Measurements from ENCODE around the gene LMAN1L.
A peak's percentile ranks its signal among the peaks of the same experiment; 100 is the strongest.

The LMAN1L gene

DNA sequence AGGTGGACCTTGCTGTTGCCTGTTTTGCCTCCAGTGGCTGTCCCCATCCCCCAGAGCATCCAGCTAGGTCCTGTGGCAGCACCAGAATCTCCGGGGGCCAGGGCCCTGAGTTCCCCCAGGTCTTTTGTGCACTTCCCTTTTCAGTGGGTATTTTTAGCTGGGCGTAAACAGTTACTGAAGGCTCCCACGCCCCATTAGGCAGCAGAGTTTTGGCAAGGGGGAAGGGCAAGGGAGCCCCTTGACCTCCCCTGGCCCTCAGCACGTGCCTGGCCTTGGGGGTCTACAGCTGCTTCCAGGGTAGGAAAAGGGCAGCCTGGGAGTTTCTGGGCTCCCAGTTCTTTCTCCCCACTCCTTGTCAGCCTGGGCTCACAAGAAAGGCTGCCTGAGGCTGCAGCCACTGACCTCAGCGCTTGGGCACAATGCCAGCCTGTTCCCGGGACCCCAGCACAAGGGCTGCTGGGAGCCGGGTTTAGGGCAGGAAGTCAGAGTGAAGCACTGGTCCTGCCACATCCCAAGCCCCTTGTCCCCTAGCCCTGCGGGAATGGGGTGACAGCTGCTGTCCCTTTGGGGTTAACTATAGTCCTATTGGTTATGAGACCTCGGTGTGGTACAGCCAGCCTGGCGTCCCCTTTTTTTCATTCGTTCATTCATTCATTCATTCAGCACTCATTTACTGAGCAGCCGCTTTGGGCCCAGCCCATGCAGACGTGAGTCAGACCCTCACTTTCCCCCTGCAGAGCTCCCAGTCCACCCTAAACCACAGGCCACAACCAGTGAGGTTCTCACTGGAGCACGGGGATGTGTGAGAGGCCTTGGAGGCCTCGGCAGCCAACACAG, 22.3 kb upstream of the LMAN1L start:
- H3K4me3 ChIP-seq (ENCODE audit: low read length) = no peak overlapping the region
- TF ChIP-seq, protein P1, sequence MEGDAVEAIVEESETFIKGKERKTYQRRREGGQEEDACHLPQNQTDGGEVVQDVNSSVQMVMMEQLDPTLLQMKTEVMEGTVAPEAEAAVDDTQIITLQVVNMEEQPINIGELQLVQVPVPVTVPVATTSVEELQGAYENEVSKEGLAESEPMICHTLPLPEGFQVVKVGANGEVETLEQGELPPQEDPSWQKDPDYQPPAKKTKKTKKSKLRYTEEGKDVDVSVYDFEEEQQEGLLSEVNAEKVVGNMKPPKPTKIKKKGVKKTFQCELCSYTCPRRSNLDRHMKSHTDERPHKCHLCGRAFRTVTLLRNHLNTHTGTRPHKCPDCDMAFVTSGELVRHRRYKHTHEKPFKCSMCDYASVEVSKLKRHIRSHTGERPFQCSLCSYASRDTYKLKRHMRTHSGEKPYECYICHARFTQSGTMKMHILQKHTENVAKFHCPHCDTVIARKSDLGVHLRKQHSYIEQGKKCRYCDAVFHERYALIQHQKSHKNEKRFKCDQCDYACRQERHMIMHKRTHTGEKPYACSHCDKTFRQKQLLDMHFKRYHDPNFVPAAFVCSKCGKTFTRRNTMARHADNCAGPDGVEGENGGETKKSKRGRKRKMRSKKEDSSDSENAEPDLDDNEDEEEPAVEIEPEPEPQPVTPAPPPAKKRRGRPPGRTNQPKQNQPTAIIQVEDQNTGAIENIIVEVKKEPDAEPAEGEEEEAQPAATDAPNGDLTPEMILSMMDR (IDR thresholded peaks at IDR 0.05; ENCODE audit: insufficient read depth, low read depth, low read length, missing control alignments) = no peak
- DNase-seq (ENCODE audit: low read depth) = no peak

DNA sequence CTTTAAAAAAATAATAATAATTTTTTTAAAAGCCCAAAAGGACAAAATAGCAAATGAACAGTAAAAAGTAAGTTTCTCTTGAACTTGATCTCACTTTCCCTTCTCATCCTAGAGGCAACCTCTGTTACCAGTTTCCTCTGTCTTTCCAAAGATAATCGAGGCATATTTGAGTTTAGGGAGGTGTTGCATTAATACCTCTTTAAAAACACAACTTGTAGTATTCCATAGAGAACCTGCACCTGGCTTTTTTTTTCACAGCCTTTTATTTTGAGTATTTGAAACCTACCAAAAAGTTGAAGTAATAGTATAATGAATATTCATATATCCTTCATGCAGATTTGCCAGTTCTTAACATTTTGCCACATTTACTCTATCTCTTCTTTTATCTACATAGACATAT, 21.6 kb upstream of the LMAN1L start:
- DNase-seq (ENCODE audit: low read depth) = no peak
- H3K4me3 ChIP-seq (ENCODE audit: low read length) = no peak overlapping the region
- TF ChIP-seq, protein P1 (IDR thresholded peaks at IDR 0.05; ENCODE audit: insufficient read depth, low read depth, low read length, missing control alignments) = no peak

- no peak overlapping the region for H3K4me3 ChIP-seq (ENCODE audit: low read length)
- TF ChIP-seq, protein P1 (IDR thresholded peaks at IDR 0.05; ENCODE audit: insufficient read depth, low read depth, low read length, missing control alignments) = no peak
- no peak for DNase-seq (ENCODE audit: low read depth)
Measured at GRCh38 chr15:74791667-74792066, 21.0 kb upstream of the LMAN1L start.

- DNase-seq (ENCODE audit: low read depth) = no peak
- TF ChIP-seq, protein P1 (IDR thresholded peaks at IDR 0.05; ENCODE audit: insufficient read depth, low read depth, low read length, missing control alignments) = no peak
- no peak overlapping the region for H3K4me3 ChIP-seq (ENCODE audit: low read length)
Measured at GRCh38 chr15:74792227-74793016, 20.2 kb upstream of the LMAN1L start.

DNA sequence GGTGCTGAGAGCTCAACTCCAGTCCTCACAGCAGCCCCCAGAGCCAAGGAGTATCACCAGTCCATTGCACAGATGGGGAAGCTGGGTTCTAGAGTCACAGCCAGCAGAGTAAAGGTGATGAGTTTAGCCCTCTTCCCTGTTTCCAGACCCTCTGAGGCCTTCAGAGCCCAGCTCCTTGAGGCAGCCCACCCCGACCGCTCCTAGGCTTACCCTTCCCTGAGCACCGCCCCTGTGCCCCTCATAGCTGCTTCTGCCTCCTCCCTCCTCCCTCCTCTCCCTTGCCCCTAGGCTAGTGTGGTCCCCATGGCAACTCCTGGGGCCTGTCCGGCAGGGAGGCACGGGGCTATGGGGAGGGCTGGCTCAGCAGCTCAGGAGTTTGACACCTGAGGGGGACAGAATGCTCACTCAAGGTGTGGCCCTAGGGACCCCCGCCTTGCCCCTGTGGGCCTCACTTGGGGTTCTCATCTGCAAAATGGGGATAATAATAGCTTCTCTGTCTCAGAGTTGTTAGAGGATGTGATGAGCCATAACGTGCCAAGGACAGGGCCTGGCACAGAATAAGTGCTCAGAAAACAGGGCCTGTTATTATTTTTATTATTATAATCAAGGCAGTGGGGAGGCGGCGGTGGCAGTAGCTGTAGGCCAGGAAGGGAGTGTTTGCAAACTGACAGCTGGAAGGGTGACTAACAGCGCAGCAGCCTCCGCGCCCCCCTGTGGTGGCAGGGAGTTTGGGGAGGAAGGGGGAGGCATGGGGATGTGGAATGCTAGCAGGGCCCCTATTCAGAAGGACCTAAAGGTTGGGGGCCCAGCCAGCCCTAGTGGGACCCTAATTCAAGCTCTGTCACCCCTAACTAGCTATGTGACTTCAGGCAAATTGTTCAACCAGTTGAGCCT, 19.3 kb upstream of the LMAN1L start:
- TF ChIP-seq, protein P1 (IDR thresholded peaks at IDR 0.05; ENCODE audit: insufficient read depth, low read depth, low read length, missing control alignments) = peak; percentile 38
- DNase-seq (ENCODE audit: low read depth) = peak; percentile 62
- no peak overlapping the region for H3K4me3 ChIP-seq (ENCODE audit: low read length)

DNA sequence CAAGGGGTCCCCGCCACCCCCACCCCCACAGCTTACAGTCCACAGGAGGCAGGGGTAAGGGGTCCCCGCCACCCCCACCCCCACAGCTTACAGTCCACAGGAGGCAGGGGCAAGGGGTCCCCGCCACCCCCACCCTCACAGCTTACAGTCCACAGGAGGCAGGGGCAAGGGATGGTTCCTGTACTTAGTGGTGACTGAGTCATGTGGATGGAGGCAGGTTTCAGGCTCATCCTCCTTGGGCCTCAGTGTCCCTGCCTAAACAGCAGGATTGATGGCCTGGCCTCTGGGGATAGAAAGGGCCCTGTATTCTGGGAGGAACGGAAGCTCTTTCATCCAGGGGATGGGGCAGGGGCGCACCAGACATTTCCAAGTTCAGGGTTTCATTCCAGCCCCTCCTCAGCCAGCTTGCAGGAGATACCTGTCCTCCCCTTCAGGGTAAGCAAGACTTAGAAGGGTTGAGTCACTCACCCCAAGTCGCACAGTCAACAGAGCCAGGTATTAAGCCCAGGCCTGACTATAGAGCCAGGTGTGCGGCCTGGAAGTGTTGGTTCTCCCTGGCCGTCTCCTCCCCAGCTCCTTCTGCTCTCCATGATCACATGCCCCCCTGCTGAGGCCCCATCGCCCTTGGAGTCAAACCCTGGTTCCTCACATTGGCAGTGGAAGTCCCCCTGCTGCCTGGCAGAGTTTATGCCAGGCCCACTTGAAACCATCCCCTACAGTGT, 18.2 kb upstream of the LMAN1L start:
- TF ChIP-seq, protein P1 (IDR thresholded peaks at IDR 0.05; ENCODE audit: insufficient read depth, low read depth, low read length, missing control alignments) = no peak
- no peak overlapping the region for H3K4me3 ChIP-seq (ENCODE audit: low read length)
- peak; percentile 79 for DNase-seq (ENCODE audit: low read depth)
